GM13977 (cell line): ENCODE data around the gene GRIP2.

Experiments
- DNase-seq: peaks from one replicate; pipeline ENCODE4 v3.0.0; 2012; ENCODE audit warnings: low spot score
- in situ Hi-C: fragments of 300-500 bp; cut with MboI; formaldehyde crosslinking; loops from one replicate; pipeline ENCODE4 v1.12.0; 2022; ENCODE audit warnings: low sequenced_read_pairs, low pct_unique_long_range_greater_than_20kb, mixed read lengths, inconsistent platforms; ENCODE audit not compliant: unreplicated experiment
- TF ChIP-seq, protein P1 (sequence below): IDR thresholded peaks from 2 replicates; pipeline ENCODE4 v1.5.1; 2012; ENCODE audit warnings: mild to moderate bottlenecking, control low read depth; ENCODE audit not compliant: insufficient read depth; ENCODE audit errors: extremely low read depth, missing control alignments

GRIP2 gene

DNA sequence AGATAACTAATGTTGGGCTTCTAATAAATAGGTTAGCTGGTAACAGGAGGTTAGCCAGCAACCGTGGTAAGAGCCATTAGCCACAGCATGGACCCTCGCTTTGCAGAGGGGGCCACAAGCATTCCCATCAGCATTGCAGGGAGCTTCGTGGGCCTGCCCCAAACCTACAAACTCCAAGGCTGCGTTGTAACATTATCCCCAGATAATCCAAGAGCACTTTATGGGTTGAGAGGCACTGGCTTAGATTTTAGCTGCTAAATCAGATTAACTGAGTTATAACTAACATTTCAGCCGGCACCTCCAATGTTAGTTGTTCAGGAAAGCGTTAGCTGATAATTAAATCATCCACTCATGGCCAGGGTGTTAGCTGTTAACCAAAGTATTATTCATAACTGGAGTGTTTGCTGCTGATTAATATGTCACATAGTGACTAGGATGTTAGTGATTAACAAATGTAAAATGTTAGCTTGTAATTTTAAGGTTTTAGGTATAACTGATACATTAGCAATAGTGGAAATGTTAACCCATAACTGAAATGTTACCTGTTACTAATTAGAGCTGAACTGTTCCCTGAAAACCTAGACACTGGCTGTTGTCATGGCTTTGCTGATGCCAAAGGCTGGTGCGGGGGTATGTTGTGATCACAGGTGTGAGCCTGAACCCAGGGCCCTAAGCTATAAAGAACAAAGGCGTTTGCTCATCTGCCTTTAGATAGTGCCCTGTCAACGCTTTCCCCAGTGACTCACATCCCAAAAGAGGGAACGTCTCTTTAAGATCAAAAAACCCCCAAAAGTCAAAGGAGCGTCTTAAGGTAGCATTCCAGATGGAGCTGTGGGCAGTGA is 81.5 kb downstream of the GRIP2 start:
- no peak for DNase-seq
- TF ChIP-seq, protein P1, sequence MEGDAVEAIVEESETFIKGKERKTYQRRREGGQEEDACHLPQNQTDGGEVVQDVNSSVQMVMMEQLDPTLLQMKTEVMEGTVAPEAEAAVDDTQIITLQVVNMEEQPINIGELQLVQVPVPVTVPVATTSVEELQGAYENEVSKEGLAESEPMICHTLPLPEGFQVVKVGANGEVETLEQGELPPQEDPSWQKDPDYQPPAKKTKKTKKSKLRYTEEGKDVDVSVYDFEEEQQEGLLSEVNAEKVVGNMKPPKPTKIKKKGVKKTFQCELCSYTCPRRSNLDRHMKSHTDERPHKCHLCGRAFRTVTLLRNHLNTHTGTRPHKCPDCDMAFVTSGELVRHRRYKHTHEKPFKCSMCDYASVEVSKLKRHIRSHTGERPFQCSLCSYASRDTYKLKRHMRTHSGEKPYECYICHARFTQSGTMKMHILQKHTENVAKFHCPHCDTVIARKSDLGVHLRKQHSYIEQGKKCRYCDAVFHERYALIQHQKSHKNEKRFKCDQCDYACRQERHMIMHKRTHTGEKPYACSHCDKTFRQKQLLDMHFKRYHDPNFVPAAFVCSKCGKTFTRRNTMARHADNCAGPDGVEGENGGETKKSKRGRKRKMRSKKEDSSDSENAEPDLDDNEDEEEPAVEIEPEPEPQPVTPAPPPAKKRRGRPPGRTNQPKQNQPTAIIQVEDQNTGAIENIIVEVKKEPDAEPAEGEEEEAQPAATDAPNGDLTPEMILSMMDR = no peak
- in situ Hi-C loops = no loop called here

DNA sequence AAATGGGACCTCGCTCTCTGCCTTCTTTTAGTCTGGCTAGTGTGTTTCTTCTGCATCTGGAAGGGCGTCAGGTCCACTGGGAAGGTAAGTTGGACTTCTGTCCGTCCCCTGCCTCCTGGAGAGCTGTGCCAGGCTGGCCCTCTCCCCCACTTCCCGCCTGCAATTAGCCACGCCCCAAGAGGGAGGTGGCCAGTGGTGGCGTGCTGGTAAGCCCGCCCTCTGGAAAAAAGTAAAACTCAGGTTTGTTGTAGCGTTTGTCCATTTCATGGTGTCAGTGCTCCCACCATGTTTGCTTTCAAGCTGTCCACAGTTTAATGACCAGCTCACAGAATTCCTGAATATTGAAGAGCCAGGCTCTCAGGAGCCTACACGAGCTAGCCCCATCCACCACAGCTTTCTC is 82.1 kb downstream of the GRIP2 start:
- in situ Hi-C loops = no loop called here
- DNase-seq = no peak
- TF ChIP-seq, protein P1 = no peak

DNA sequence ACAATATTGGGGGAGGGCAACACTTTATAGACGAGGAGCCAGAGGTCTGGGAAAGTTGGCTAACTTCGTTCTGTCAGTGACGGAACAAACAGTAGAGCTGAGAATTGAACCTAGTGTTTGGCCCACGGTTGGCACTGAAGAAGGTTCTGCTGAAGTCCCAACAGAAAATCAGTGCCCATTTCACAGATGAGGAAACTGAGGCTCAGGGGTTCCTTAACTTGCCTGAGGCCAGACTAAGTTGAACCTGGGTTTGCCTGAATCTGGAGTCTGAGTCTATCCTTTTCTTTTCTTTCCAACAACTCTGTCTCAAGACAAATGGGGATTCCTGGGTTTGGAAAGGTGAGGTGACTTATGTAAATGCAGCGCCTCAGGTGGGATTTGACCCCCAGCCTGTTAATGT is 82.7 kb downstream of the GRIP2 start:
- no peak for DNase-seq
- in situ Hi-C loops = no loop called here
- TF ChIP-seq, protein P1 = no peak

DNA sequence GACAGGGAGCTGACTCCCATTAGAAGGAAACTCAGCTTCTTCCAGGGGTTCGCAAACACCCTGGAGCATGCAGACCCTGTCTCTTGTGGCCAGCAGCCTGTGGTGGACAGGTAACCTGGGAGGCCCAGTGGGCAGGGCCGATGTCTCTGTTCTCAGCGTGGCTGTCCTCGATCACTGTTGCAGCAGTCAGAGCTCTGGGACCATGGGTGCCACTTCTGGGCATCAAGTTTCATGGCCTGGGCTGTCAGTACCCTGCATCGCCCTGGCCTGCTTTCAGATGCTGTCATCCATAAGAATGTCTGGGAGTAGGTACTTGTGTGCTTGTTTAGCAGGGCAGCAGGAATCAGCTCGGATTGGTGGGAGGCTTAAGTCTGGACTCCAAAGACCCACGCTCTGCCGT is 83.3 kb downstream of the GRIP2 start:
- no peak for DNase-seq
- TF ChIP-seq, protein P1 = no peak
- in situ Hi-C loops = no loop called here

DNA sequence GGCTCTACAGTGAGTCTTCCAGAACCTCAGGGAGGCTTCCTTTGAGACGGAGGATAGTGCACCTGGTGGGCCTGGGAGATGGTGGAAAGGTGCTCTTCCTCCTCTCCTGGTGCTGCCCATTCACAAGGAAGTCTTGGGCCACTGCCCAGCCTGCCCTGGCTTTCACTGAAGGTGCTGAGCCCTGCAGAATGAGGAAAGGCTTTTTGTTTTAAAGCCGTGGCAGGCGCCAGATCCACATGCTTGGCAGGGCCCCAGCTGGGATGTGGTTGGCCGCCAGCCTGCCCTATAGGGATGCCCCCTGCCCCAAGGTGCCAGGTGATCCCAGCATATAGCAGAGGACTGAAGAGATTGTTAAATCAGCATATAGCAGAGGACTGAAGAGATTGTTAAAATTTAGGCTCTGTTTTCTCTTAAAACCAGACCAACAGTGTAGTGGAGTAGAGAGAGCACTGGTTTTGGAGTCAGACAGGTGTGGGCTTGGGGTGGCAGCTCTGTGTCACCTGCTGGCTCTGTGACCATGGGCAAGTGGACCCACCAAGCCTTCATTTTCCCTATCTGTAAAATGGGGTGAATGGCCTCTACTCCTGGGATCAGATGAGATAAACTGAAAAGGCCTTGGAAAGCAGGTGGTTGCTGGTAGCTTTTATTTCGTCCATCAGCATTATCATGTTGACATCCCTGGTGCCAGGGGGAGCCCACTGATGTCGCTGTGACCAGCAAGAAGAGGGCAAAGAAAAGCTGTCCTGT is 84.4 kb downstream of the GRIP2 start:
- TF ChIP-seq, protein P1 = no peak
- in situ Hi-C loops = no loop called here
- no peak for DNase-seq

DNA sequence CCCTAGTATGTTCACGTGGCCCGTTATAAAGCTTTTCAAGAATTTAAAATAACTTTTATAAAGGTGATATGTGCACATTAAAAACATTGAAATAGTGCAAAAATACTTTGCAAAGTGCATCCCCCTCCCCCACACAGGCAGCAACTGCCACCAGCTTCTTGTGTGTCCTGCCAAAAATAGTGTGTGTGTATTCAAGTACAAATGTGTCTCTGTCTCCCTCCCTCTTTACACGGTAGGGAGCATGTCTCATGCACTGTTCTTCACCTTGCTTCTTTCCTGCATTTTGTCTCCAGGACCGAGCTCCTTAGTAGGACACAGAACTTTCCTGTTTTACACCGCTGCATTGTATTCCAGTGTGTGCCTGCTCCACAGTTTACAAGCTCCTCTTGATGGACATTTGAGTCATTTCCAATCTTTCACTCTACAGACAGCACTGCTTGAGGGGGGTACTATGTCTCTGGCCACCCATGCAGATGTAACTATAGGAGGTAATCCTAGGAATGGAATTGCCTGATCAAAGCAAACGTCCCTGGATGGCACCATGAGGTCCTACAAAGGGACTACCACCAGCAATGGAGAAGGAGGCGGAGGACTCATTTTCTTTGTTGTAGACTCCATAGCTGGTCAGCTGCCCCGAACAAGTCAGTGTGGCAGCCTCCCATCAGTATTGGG is 85.4 kb downstream of the GRIP2 start:
- DNase-seq = no peak
- in situ Hi-C loops = no loop called here
- TF ChIP-seq, protein P1 = no peak
